ENCODE measurements around the gene HS6ST1.
"Not testable (repeated sequence)": the region's sequence is repeated elsewhere in the genome, so short reads cannot be mapped to it uniquely, and the experiment has no call there.

DNA sequence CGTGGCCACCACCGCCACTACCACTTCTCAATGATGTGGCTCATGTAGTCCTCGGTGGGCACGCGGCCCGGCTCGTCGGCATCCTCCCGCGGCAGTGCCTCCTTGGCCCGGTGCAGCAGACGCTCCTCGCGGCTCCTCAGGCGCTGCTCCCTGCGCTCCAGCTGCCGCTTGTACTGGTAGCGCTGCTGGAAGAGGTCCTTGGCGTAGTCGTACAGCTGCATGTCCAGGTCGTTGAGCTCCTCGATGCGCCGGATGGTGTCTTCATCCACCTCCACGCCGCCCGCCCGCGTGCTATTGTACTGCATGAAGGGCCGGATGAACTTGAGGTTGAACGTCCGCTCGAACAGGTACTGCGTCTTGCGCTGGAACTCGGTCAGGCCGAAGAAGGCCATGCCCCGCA, 50.5 kb downstream of the HS6ST1 start:
- TF ChIP-seq, protein P1, sequence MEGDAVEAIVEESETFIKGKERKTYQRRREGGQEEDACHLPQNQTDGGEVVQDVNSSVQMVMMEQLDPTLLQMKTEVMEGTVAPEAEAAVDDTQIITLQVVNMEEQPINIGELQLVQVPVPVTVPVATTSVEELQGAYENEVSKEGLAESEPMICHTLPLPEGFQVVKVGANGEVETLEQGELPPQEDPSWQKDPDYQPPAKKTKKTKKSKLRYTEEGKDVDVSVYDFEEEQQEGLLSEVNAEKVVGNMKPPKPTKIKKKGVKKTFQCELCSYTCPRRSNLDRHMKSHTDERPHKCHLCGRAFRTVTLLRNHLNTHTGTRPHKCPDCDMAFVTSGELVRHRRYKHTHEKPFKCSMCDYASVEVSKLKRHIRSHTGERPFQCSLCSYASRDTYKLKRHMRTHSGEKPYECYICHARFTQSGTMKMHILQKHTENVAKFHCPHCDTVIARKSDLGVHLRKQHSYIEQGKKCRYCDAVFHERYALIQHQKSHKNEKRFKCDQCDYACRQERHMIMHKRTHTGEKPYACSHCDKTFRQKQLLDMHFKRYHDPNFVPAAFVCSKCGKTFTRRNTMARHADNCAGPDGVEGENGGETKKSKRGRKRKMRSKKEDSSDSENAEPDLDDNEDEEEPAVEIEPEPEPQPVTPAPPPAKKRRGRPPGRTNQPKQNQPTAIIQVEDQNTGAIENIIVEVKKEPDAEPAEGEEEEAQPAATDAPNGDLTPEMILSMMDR (IDR thresholded peaks at IDR 0.05) = not testable (repeated sequence)
- TF ChIP-seq POLR2A (IDR thresholded peaks at IDR 0.05) = not testable (repeated sequence)

Data from adrenal gland (tissue), 5 donors.